Smooth muscle cell (in vitro differentiated cells): Measurements from ENCODE around the gene UBAC1. TPM values are rescaled to one million over a fixed set of nuclear protein-coding genes. Genes with fewer than 3 reads are reported as not detected.
A peak's percentile ranks its signal among the peaks of the same experiment; 100 is the strongest.

Experiments
- DNase-seq: peaks from one replicate; lab custom pipeline; 2025; ENCODE audit not compliant: unreplicated experiment; lab: John Stamatoyannopoulos, UW
- H2AFZ ChIP-seq: fragments of 200-600 bp; sonication (generic); 2 replicates; pipeline ENCODE4 v1.6.0; 2016; ENCODE audit warnings: antibody characterized with exemption, low read depth, mild to moderate bottlenecking
- H3F3A ChIP-seq: fragments of 200-600 bp; sonication (generic); 2 replicates; pipeline ENCODE4 v1.6.0; 2017; ENCODE audit warnings: antibody characterized with exemption, low read depth
- H3K27ac ChIP-seq: fragments of 200-600 bp; sonication (generic); 2 replicates; pipeline ENCODE4 v1.5.1; 2016; ENCODE audit warnings: low read depth, mild to moderate bottlenecking
- H3K27me3 ChIP-seq: fragments of 200-600 bp; sonication (generic); 2 replicates; pipeline ENCODE4 v1.6.1; 2016; ENCODE audit warnings: low read depth, mild to moderate bottlenecking
- H3K36me3 ChIP-seq: fragments of 200-600 bp; sonication (generic); 2 replicates; pipeline ENCODE4 v1.5.1; 2016; ENCODE audit warnings: low read depth
- H3K4me1 ChIP-seq: fragments of 200-600 bp; sonication (generic); 2 replicates; pipeline ENCODE4 v1.5.1; 2016; ENCODE audit warnings: low read depth
- H3K4me2 ChIP-seq: fragments of 200-600 bp; sonication (generic); 2 replicates; pipeline ENCODE4 v1.6.0; 2016; ENCODE audit warnings: mild to moderate bottlenecking
- H3K4me3 ChIP-seq: fragments of 200-600 bp; sonication (generic); 2 replicates; pipeline ENCODE4 v1.5.1; 2016; ENCODE audit warnings: mild to moderate bottlenecking
- H3K79me2 ChIP-seq: fragments of 200-600 bp; sonication (generic); 2 replicates; pipeline ENCODE4 v1.6.0; 2016; ENCODE audit warnings: low read depth, mild to moderate bottlenecking
- H3K9ac ChIP-seq: fragments of 200-600 bp; sonication (generic); 2 replicates; pipeline ENCODE4 v1.6.0; 2016; ENCODE audit warnings: low read depth
- H3K9me3 ChIP-seq: fragments of 200-600 bp; sonication (generic); replicated peaks from 2 replicates; pipeline ENCODE4 v1.5.1; 2016; ENCODE audit warnings: low read depth
- H4K20me1 ChIP-seq: fragments of 200-600 bp; sonication (generic); 2 replicates; pipeline ENCODE4 v1.6.0; 2016; ENCODE audit warnings: low read depth
- WGBS: methylation state at CpG from one replicate; pipeline ENCODE4 v1.1.7; 2016; ENCODE audit warnings: low lambda C conversion rate; 5-methylcytosine and 5-hydroxymethylcytosine counted together
- polyA plus RNA-seq: library from polyadenylated mRNA; unstranded; fragments of >200 nt; fragmentation: Nextera tagmentation; extraction: Ambion mirVana; gene quantifications from 2 replicates; pipeline ENCODE4 v1.2.1, GENCODE V29; 2016
- total RNA-seq: library from RNA; depleted of rRNA; stranded (reverse); fragments of >200 nt; gene quantifications from 2 replicates; pipeline ENCODE4 v1.2.3, GENCODE V29; 2014
- TF ChIP-seq, protein P1 (sequence below): fragments of 200-600 bp; sonication (generic); IDR thresholded peaks from 2 replicates; pipeline ENCODE4 v1.5.1; 2017; ENCODE audit warnings: borderline replicate concordance, mild to moderate bottlenecking, antibody characterized with exemption; ENCODE audit not compliant: insufficient read depth, poor library complexity, severe bottlenecking

UBAC1 gene
- total and polyA plus RNA-seq, 2 experiments from 2014 or later, result 35.3 to 43.5 TPM

DNA sequence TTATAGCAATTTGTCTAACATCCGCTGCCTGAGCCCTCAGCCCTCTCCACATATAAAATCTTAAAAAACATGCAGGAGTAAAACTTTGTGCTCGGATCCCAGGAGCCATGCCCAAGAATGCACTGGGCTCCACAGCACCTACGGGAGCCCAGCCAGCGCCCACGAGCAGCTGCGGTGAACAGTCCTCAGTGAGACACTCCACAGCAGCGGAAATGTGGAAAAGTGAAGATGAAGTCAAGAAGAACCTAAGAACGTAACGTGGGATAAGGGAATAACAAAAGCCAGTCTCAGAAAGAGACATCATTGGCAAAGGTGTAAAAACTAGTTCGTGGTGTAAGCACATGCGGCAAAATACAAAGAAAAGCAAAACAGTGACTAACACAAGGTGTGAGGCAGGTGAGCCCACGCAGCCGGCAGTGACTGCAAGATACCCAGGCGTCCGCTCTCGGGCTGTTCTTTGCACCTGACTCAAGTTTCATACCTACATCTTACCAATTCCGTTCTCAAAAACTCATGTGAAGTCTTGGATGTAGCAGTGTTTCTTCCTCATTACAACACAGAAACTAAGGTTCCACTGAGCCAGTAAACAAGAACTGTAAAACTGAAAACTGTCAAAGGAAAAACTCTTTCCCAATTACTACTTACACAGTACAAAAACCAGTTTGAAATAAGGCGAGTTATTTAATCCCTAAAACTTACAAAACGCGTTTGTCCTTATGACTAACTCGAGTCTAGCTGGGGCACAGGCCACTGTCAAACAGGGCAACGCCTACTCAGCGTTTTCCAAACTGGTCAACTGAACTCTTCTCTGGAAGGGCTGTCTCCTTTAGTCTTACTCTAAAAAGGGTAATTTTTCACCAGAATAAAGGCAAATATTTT is 55.6 kb downstream of the UBAC1 start:
- peak overlapping the region; percentile 46 for H3K9ac ChIP-seq

DNA sequence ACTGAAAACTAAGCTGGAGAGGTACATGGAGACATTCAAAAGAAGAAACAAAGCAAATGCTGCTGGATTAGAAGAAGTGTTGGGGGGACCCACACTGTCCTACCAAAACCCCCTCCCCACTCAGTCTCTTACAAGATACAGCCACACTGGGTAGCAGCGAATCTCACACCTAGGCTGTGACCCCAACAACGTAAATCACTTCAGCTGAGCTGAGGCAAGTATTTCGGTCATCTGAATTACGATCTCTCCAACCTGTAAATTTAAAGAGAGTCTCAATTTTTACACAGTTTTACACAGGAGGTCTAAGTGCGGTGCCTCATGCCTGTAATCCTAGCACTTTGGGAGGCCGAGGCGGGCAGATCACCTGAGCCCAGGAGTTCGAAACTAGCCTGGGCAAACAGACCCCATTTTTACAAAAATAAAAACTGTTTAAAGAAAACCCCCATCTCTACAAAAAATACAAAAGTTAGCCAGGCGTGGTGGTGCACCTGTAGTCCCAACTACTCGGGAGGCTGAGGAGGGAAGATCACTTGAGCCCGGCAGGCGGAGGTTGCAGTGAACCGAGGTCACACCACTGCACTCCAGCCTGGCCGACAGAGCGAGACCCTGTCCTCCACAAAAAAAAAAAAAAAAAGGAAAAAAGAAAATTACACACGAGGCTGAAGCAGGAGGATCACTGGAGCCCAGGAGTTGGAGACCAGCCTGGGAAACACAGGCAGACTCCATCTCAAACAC is 57.2 kb downstream of the UBAC1 start:
- peaks cover 19% of the 10 kb centered on the region for H3F3A ChIP-seq
- no peaks in the 10 kb centered on the region for H3K27me3 ChIP-seq
- TF ChIP-seq, protein P1, sequence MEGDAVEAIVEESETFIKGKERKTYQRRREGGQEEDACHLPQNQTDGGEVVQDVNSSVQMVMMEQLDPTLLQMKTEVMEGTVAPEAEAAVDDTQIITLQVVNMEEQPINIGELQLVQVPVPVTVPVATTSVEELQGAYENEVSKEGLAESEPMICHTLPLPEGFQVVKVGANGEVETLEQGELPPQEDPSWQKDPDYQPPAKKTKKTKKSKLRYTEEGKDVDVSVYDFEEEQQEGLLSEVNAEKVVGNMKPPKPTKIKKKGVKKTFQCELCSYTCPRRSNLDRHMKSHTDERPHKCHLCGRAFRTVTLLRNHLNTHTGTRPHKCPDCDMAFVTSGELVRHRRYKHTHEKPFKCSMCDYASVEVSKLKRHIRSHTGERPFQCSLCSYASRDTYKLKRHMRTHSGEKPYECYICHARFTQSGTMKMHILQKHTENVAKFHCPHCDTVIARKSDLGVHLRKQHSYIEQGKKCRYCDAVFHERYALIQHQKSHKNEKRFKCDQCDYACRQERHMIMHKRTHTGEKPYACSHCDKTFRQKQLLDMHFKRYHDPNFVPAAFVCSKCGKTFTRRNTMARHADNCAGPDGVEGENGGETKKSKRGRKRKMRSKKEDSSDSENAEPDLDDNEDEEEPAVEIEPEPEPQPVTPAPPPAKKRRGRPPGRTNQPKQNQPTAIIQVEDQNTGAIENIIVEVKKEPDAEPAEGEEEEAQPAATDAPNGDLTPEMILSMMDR, result no peak
- peak overlapping the region; percentile 86 for H3K27ac ChIP-seq
- H3K4me2 ChIP-seq, result no peak overlapping the region
- DNase-seq, result no peak
- no peak overlapping the region for H3K9ac ChIP-seq
- H3K9me3 ChIP-seq, result no peaks in the 10 kb centered on the region
- WGBS, result 95% methylated on average over 16 of the region's 16 CpGs
- H3K36me3 ChIP-seq, result no peaks in the 10 kb centered on the region
- no peak overlapping the region for H2AFZ ChIP-seq
- no peak overlapping the region for H3K4me3 ChIP-seq
- peaks cover 24% of the 10 kb centered on the region for H3K4me1 ChIP-seq
- peaks cover 78% of the 10 kb centered on the region for H3K79me2 ChIP-seq
- peaks cover 76% of the 10 kb centered on the region for H4K20me1 ChIP-seq

More for the DNA sequence above, 55.6 kb downstream of the UBAC1 start:
- Histone ChIP-seq H3K79me2 (peaks cover 77% of the 10 kb centered on the region), H3K4me1 (peaks cover 24% of the 10 kb centered on the region), H2AFZ (no peak overlapping the region), H3K4me2 (peak overlapping the region; percentile 86), H3K27me3 (no peaks in the 10 kb centered on the region), H3F3A (peaks cover 19% of the 10 kb centered on the region), H3K36me3 (peaks cover under 1% of the 10 kb centered on the region), H4K20me1 (peaks cover 60% of the 10 kb centered on the region), H3K9me3 (no peaks in the 10 kb centered on the region), H3K4me3 (peak overlapping the region; percentile 66), H3K27ac (peak overlapping the region; percentile 86)
- TF ChIP-seq, protein P1, result no peak
- WGBS, result 61% methylated on average over 23 of the region's 23 CpGs
- DNase-seq, result no peak

DNA sequence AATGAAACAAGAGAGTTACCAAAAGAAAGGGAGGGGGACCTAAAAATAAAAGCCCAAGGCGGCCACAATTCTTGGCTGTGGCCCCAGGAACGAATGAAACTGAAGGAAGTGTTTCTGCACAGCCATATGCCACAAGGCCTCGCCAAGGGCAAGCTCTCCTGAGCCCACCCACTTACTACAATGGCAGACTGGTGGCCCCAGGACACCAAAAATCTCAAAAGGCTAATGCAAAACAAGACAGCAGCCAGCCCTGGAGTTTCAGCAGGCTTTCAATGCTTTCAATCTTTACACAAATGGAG is 57.9 kb downstream of the UBAC1 start:
- peaks cover 78% of the 10 kb centered on the region for H3K79me2 ChIP-seq
- TF ChIP-seq, protein P1, result no peak
- no peak overlapping the region for H2AFZ ChIP-seq
- H3K4me1 ChIP-seq, result peaks cover 18% of the 10 kb centered on the region
- WGBS, result 88% methylated on average over 3 of the region's 3 CpGs
- H3K27me3 ChIP-seq, result no peaks in the 10 kb centered on the region
- H3K4me3 ChIP-seq, result no peak overlapping the region
- no peak overlapping the region for H3K9ac ChIP-seq
- H3K4me2 ChIP-seq, result no peak overlapping the region
- peaks cover 19% of the 10 kb centered on the region for H3F3A ChIP-seq
- H4K20me1 ChIP-seq, result peaks cover 82% of the 10 kb centered on the region
- no peak for DNase-seq
- H3K9me3 ChIP-seq, result no peaks in the 10 kb centered on the region
- H3K27ac ChIP-seq, result no peak overlapping the region
- no peaks in the 10 kb centered on the region for H3K36me3 ChIP-seq
